Mesothelial cell of epicardium (in vitro differentiated cells): Measurements from ENCODE around the gene EIF3I. TPM values are rescaled to one million over a fixed set of nuclear protein-coding genes. Genes with fewer than 3 reads are reported as not detected.

Source experiments
- DNase-seq, 2 experiments: peaks; one replicate each; pipeline ENCODE4 v3.0.0; 2021; ENCODE audit warnings: low spot score in 2 of 2; ENCODE audit not compliant: unreplicated experiment in 2 of 2
- H3K27ac Mint-ChIP-seq: 2 replicates; pipeline ENCODE4 v1.8.0; 2021; ENCODE audit warnings: mixed read lengths
- H3K27me3 Mint-ChIP-seq: 2 replicates; pipeline ENCODE4 v1.8.0; 2021; ENCODE audit warnings: low read depth, mixed read lengths
- H3K36me3 Mint-ChIP-seq: 2 replicates; pipeline ENCODE4 v1.8.0; 2021; ENCODE audit warnings: mixed read lengths
- H3K4me1 Mint-ChIP-seq: 2 replicates; pipeline ENCODE4 v1.8.0; 2021; ENCODE audit warnings: mixed read lengths
- H3K4me3 Mint-ChIP-seq: 2 replicates; pipeline ENCODE4 v1.8.0; 2021; ENCODE audit warnings: mild to moderate bottlenecking, moderate library complexity, mixed read lengths
- H3K9me3 Mint-ChIP-seq: 2 replicates; pipeline ENCODE4 v1.8.0; 2021; ENCODE audit warnings: mixed read lengths
- CTCF ChIP-seq: fragments of 200-600 bp; sonication (generic); IDR thresholded peaks from one replicate; pipeline ENCODE4 v1.5.0; 2021; ENCODE audit warnings: antibody characterized with exemption; ENCODE audit not compliant: unreplicated experiment
- total RNA-seq: library from RNA; stranded (reverse); gene quantifications from 3 replicates; pipeline ENCODE4 v1.2.1, GENCODE V29; 2021

The EIF3I gene
- total RNA-seq, 1 donor from 2014 or later: 146 TPM

DNA sequence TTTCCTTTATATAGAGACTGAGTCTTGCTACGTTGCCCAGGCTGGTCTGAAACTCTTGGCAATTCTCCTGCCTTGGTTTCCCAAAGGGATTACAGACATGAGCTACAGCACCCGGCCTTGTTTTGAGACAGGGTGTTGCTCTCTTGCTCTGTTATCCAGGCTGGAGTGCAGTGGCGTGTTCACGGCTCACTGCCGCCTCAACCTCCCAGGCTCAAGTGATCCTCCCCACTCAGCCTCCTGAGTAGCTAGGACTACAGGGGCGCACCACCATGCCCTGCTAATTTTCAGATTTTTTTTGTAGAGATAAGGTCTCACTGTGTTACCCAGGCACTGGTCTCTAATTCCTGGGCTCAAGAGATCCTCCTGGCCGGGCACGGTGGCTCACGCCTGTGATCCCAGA lies 43.6 kb downstream of the EIF3I start:
- Mint-ChIP-seq H3K27ac (no peak overlapping the region), H3K36me3 (no peaks in the 10 kb centered on the region), H3K4me3 (no peak overlapping the region), H3K9me3 (no peaks in the 10 kb centered on the region), H3K4me1 (peaks cover 2% of the 10 kb centered on the region), H3K27me3 (no peaks in the 10 kb centered on the region)
- TF ChIP-seq CTCF: no peak
- DNase-seq: no peak

DNA sequence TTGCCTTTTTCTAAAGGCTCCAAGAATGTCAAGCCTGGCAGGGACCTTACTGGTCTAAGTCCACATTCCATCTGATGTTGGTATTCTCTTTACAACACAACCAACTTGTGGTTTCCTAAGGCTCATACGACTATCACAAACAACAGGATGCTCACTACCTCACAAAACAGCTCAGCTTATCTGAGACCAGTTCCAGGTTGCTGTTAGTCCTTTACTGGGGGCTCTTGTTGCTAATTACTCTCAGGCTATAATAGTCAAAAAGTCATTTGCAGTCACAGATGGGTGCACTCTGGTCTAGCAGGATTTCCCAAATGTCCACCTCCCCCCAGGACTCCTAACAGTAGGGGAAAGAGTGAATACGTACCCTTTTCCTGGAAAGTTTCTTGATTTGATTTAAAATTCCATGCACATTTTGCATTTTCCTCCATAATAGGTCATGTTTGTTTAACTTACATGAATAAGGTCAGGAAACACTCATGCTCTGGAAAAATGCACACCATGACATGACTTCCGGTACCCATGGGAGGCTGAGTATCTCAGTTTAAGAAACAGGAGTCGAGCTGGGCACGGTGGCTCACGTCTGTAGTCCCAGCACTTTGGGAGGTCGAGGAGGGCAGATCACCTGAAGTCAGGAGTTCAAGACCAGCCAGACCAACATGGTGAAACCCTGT lies 44.8 kb downstream of the EIF3I start:
- Mint-ChIP-seq H3K9me3 (no peaks in the 10 kb centered on the region), H3K36me3 (no peaks in the 10 kb centered on the region), H3K4me3 (no peak overlapping the region), H3K4me1 (peaks cover 6% of the 10 kb centered on the region), H3K27me3 (no peaks in the 10 kb centered on the region), H3K27ac (peak overlapping the region; percentile 21)
- no peak for DNase-seq
- TF ChIP-seq CTCF: no peak

GRCh38 chr1:32269744-32270143 lies 47.5 kb downstream of the EIF3I start:
- no peak for TF ChIP-seq CTCF
- Mint-ChIP-seq H3K4me3 (no peak overlapping the region), H3K9me3 (no peaks in the 10 kb centered on the region), H3K27me3 (no peaks in the 10 kb centered on the region), H3K27ac (no peak overlapping the region), H3K4me1 (peaks cover 31% of the 10 kb centered on the region), H3K36me3 (no peaks in the 10 kb centered on the region)
- no peak for DNase-seq

DNA sequence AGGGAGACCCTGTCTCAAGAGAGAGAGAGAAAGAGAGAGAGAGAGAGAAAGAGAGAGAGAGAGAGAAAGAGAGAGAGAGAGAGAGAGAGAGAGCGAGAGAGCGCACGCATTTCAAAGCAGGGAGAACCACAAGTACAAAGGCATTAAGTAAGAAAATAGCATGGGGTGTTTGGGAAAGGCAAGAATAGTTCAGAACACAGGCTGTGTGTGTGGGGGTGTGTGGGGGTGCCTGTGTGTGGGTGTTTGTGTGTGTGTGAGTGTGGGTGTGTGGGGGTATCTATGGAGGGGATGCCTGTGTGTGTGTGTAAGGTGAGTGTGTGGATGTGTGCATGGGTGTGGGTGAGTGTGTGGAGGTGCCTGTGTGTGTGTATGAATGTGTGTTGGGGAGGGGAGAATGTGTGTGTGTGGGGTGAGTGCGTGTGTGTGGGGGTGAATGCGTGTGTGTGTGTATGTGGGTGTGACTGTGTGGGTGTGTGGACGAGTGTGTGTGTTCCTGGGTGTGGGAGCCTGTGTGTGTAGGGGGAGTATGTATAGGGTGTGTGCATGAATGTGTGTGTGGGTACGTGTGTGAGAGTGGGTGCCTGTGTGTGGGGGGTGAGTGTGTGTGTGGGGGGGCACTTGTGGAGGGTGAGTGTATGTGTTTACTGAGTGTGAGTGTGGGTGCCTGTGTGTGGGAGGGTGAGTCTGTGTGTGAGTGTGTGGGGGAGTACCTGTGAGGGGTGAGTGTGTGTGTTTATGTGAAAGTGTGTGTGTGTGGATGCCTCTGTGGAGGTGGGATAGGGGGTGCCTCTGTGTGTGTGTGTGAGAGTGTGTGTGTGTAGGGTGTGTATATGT lies 50.6 kb downstream of the EIF3I start:
- Mint-ChIP-seq H3K4me3 (peak overlapping the region; percentile 50), H3K27me3 (no peaks in the 10 kb centered on the region), H3K36me3 (no peaks in the 10 kb centered on the region), H3K9me3 (no peaks in the 10 kb centered on the region), H3K4me1 (peaks cover 29% of the 10 kb centered on the region), H3K27ac (peak overlapping the region; percentile 94)
- no peak for DNase-seq
- no peak for TF ChIP-seq CTCF

GRCh38 chr1:32273391-32274208 lies 51.4 kb downstream of the EIF3I start:
- Mint-ChIP-seq H3K4me3 (peak overlapping the region; percentile 50), H3K27ac (peak overlapping the region; percentile 94), H3K4me1 (peaks cover 29% of the 10 kb centered on the region), H3K36me3 (no peaks in the 10 kb centered on the region), H3K9me3 (no peaks in the 10 kb centered on the region), H3K27me3 (no peaks in the 10 kb centered on the region)
- no peak for DNase-seq
- no peak for TF ChIP-seq CTCF
